GM12874 (cell line): ENCODE results near the gene GPR35.
A peak's percentile ranks its signal among the peaks of the same experiment; 100 is the strongest.

Source experiments
- TF ChIP-seq, protein P1 (sequence below): IDR thresholded peaks from 2 replicates; pipeline ENCODE4 v1.5.1; 2011; ENCODE audit warnings: low read depth, mild to moderate bottlenecking, control low read depth, low read length, moderate library complexity; ENCODE audit not compliant: insufficient read depth

The GPR35 gene

DNA sequence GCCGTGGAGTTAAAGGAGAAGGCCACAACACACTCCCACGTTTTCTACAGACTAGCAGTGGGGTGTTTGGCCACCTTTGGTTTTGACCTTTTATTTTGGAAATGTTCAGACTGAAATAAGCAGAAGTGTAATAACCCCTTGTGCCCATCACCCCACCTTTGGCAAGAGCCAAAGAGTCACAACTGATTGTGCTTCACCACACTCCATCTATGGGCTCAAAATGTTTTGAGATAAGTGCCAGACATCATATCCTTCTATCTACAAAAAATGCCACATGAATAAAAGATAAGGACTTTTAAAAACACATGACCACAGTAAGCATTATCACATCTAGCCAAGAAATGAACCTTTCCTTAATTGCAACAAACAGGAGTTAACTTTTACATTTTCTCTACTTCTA, 9.9 kb upstream of the GPR35 start:
- TF ChIP-seq, protein P1, sequence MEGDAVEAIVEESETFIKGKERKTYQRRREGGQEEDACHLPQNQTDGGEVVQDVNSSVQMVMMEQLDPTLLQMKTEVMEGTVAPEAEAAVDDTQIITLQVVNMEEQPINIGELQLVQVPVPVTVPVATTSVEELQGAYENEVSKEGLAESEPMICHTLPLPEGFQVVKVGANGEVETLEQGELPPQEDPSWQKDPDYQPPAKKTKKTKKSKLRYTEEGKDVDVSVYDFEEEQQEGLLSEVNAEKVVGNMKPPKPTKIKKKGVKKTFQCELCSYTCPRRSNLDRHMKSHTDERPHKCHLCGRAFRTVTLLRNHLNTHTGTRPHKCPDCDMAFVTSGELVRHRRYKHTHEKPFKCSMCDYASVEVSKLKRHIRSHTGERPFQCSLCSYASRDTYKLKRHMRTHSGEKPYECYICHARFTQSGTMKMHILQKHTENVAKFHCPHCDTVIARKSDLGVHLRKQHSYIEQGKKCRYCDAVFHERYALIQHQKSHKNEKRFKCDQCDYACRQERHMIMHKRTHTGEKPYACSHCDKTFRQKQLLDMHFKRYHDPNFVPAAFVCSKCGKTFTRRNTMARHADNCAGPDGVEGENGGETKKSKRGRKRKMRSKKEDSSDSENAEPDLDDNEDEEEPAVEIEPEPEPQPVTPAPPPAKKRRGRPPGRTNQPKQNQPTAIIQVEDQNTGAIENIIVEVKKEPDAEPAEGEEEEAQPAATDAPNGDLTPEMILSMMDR, result no peak

DNA sequence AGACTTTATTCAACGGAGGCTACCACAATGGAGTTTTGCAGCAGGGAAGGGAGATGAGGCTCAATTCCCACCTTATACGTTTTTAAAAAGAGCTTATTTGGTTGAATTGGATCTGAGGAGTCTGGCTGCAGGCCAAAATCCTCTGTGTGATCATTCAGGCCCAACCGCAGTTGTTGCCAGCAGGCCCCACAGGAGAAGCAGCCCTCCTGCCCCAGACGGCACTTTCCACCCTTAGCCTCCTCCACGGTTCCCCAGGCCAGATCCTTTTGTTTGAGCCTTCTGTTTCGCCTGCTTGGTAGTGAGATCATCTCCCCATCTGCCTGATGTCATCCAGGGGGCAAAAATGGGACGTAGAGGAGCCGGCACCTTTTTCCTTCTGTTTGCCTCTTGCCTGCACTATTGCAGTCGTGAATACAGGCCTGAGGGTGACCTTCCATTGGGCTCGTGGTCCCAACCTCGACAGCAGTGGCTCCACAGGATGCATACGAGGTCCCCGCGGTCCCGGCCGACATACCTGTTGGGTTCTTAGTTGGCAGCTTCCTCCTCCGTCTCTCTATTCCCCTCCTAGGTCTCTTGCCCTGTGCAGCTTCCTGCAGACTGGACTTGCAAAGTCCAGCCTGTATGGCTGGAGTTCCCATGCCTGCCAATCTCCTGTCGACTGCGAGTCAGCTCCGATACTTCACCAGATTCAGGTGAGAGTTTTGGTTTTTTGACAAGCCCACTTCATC, 9.3 kb upstream of the GPR35 start:
- TF ChIP-seq, protein P1, result no peak

DNA sequence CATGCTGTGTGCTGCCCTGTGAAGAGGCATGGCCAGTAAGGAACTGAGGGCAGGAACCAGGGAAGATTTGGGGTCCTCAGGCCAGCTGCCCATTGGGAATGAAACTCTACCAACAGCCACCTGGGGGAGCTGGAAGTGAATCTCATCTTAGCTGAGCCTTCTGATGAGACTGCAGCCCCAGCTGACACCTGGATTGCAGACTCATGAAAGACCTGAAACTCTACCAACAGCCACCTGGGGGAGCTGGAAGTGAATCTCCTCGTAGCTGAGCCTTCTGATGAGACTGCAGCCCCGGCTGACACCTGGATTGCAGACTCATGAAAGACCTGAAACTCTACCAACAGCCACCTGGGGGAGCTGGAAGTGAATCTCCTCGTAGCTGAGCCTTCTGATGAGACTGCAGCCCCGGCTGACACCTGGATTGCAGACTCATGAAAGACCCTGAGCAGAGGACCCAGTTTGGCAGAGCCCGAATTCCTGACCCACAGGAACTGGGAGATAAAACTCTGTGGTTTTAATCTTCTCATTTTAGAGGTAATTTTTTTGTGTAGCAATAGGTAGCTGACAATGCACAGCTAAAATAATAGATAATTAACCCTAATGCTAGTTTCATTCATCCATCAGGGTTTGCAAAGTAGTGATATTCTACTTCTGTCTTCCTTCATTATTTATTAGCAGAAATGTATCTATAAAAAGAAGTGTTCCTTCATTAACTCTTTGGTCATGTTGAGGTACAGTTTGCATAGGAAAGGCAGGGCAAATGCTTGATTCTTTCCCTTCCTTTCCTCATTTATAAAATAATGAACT, 8.2 kb upstream of the GPR35 start:
- TF ChIP-seq, protein P1, result 0 out of 2 replicates have a peak, but pooled peaks have one; percentile 15

DNA sequence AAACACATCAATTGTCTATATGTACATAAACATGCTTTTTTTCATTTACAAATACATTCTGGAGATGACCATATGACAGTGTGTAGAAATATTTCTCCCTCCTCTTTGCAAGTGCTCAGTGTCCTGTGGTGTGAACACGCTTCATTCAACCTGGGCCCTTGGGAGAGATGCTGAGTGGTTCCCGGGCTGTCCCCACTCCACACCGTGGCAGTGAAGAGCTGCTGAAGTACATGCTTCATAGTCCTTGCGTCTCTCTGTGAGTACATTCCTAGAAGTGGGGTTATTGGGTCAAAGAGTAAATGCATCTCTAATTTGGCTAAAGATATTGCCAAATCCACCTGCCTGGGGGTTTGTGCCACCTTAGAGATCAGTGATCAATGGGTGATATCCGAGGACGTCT, 6.5 kb upstream of the GPR35 start:
- TF ChIP-seq, protein P1, result no peak

DNA sequence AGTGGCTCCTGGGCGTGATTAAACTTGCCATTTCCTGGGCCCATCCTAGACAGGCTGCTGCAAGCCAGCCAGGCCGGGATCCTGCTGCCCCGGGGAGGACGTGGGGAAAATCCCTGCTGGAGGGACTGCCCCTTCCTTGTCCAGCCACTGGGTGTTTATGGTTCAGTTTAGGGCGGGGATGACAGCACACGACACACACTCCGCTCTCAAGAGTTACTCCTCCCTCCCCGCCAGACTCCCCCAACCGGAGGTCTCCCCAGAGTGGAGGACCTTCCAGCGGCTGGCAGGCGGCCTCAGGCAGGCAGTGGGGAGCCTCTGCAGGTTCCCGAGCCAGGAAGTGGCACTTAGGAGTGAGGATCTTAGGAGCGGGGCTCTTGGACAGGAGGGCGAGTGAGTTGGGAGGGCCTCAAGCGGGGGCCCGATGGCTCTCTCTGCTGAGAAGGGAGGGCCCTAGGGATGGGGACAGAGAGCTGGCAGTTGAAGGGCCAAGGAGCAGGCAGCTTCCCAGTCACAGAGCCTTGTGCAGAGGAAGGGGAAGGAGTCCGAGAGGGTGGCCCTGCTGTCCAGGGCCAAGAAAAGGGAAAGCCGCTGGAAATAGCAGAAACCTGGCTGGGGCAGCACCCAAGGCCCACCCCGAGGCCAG, 5.7 kb upstream of the GPR35 start:
- TF ChIP-seq, protein P1, result no peak

DNA sequence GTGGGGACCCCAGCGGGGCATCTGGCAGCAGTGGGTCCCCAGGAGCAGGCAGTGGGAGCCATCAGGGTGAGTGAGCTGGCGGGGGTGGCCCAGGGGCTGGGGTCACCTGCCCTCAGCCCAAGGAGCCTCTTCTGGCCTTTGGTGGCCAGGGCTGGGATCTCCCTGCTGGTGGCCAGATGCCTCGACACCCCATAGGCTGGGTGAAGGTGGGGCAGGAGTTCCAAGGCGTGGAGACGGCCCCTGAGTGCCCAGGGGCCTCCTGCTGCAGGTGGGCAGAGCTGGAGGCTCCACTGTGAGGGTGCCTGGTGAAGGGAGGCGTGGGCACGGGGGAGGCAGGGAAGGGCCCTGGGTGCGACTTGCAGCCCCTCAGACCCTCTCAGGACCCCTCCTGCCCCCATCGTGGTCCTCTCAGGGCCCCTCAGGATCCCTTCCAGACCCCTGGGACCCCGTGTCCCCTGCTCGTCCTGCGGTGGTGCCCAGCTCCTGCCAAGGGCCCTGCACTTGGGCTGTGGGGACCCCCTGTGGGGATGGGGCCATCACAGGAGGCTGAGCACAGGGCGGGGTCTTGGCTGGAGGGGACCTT, 5.0 kb upstream of the GPR35 start:
- TF ChIP-seq, protein P1, result no peak

DNA sequence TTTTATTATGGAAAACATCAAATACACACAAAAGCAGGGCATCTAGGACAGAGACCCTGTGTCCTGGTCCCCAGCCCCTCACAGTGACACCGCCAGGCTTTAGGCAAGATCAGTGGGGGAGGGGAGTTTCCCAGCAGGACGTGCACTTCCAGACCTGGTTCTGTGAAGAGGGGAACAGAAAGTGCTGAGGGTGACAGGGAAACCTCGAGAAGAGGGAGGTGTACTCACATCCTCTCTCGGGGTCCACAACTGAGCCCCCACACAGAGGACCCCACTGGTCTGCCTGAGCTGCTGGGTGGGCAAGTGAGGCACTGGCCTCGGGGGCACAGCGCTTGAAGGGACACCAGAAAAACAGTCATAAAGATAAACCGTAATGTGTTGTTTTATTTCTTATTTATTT, 4.4 kb upstream of the GPR35 start:
- TF ChIP-seq, protein P1, result no peak
